ENCODE results near the gene CD300LG. TPM values are rescaled to one million over a fixed set of nuclear protein-coding genes. Genes with fewer than 3 reads are reported as not detected.

Gene CD300LG
- total RNA-seq, 1 experiment from 2014 or later, result not detected

- peak overlapping the region; percentile 14; the same call in 1 of the 2 replicates for H3K9ac ChIP-seq (ENCODE audit: low read length)
- TF ChIP-seq RAD21 (IDR thresholded peaks at IDR 0.05; ENCODE audit: low read depth) (peak; percentile 87), YY1 (IDR thresholded peaks at IDR 0.05; ENCODE audit: extremely low read depth, insufficient replicate concordance, low read depth, low read length) (peak; percentile 14), POLR2A (IDR thresholded peaks at IDR 0.05; ENCODE audit: borderline replicate concordance, extremely low read depth, insufficient read depth, insufficient read length) (no peak)
- TF ChIP-seq, protein P1, sequence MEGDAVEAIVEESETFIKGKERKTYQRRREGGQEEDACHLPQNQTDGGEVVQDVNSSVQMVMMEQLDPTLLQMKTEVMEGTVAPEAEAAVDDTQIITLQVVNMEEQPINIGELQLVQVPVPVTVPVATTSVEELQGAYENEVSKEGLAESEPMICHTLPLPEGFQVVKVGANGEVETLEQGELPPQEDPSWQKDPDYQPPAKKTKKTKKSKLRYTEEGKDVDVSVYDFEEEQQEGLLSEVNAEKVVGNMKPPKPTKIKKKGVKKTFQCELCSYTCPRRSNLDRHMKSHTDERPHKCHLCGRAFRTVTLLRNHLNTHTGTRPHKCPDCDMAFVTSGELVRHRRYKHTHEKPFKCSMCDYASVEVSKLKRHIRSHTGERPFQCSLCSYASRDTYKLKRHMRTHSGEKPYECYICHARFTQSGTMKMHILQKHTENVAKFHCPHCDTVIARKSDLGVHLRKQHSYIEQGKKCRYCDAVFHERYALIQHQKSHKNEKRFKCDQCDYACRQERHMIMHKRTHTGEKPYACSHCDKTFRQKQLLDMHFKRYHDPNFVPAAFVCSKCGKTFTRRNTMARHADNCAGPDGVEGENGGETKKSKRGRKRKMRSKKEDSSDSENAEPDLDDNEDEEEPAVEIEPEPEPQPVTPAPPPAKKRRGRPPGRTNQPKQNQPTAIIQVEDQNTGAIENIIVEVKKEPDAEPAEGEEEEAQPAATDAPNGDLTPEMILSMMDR (IDR thresholded peaks at IDR 0.05 in 2 of 3, conservative IDR thresholded peaks at IDR 0.05 in 1 of 3; ENCODE audit: borderline replicate concordance in 1 of 3, insufficient read depth in 1 of 3, low read depth in 2 of 3, low read length in 2 of 3), result peak; percentile 91 to 95 (median 95)
- peaks cover 0 to 9% of the 10 kb centered on the region in 2 experiments; a peak in 2 of 4 replicates for H3K4me1 ChIP-seq (ENCODE audit: control insufficient read depth in 1 of 2, insufficient read depth in 2 of 2, low read length in 2 of 2)
- intact Hi-C loops (cut with micrococcal nuclease), result loop anchor here (1.0 to 2.0 kb wide), 2 partner anchors 117 to 162 kb away; no protein-coding TSS in a partner anchor
- H3K4me3 ChIP-seq (replicated peaks in 1 of 2; ENCODE audit: low read depth in 1 of 2, low read length in 2 of 2), result no peak overlapping the region
- H4K20me1 ChIP-seq (ENCODE audit: insufficient read depth), result no peaks in the 10 kb centered on the region
- peak; percentile 95 for ATAC-seq
- ChIA-PET RAD21 (ENCODE audit: low non-redundant PET in 1 of 2, low total read pairs in 2 of 2, uncharacterized antibody in 2 of 2, unreplicated experiment in 2 of 2) (no interaction called here), POLR2A (interaction anchor here (0.5 kb wide), 1 partner anchor 59 kb away, joined by 3 read pairs; no protein-coding TSS in a partner anchor), CTCF (interaction anchor here (0.6 to 1.7 kb wide), 16 partner anchors 10 to 552 kb away, joined by 3 to 9 read pairs (median 3); partner anchors contain the start of gene CD300LG)
- DNase-seq (ENCODE audit: low read depth, low spot score), result peak; percentile 37
- H3K27ac ChIP-seq (ENCODE audit: low read depth, low read length), result no peak overlapping the region
- H3K27me3 ChIP-seq (ENCODE audit: insufficient read depth, low read length), result no peaks in the 10 kb centered on the region
- no peaks in the 10 kb centered on the region for H3K79me2 ChIP-seq (ENCODE audit: insufficient read depth, low read length)
- H3K9me2 ChIP-seq (ENCODE audit: insufficient read depth), result no peaks in the 10 kb centered on the region
- H3K4me2 ChIP-seq (ENCODE audit: low read length), result peak overlapping the region; percentile 32
- no peaks in the 10 kb centered on the region for H3K9me3 ChIP-seq (ENCODE audit: control insufficient read depth in 1 of 2, insufficient read depth in 1 of 2, low read depth in 1 of 2, low read length in 2 of 2)
- H3K36me3 ChIP-seq (ENCODE audit: control insufficient read depth in 1 of 2, insufficient read depth in 2 of 2, low read length in 2 of 2), result no peaks in the 10 kb centered on the region
- BruUV-seq (replicated peaks), result no TSS peak
- no peak overlapping the region for H2AFZ ChIP-seq (ENCODE audit: low read depth, low read length, poor library complexity, severe bottlenecking)
Observed at GRCh38 chr17:43878260-43879175, 31.5 kb downstream of the CD300LG start.
